Activated T-helper 9 cell treated with anti-CD3 and anti-CD28 coated beads, Interleukin-2, amount 50 U/mL, for 16 hours (primary cell): ENCODE data around the gene CTSA.

Experiments
- DNase-seq: peaks from one replicate; pipeline ENCODE4 v3.0.0-alpha.2; 2020; ENCODE audit warnings: low read depth

The CTSA gene

GRCh38 chr20:45890985-45891983, at the start of gene CTSA, which contains the start of gene NEURL2:
TSS of gene CTSA (plus strand) at chr20:45891335. CDS start at chr20:45891569, 234 bp downstream.
TSS of gene NEURL2 (minus strand) at chr20:45891208. CDS start at chr20:45890991, 217 bp downstream.
- peak; percentile 82 for DNase-seq

- DNase-seq, result no peak
Observed at GRCh38 chr20:45841407-45842129, 49.6 kb upstream of the CTSA start.

DNA sequence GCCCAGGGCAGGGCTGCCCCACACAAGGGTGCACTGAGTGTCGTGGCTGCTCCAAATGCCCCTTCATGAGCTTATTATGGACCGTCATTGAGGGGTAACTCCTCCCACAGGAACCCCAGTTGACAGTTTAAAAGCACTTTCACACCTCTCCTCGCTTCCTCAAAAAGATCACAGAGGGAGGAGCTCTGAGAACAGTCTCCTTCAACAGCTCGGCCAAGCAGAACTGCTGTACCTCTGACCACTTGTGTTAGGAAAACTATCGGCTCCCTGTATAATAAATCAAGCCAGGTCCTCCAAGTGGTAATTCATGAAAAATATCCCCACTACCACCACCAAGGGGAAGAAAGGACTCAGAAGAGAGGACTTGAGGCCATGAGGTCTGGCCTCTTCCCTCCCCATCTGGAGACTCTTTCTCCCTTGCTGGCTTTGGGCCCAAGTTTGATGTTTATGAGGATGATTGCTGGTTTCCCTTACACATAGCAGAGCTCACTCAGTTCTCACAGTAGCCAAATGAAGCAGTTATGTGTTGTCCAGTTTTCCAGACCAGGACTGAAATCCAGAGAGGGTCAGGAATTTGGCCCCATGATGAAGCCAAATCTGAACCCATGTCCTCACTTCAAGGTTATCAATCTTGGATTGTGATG, 48.8 kb upstream of the CTSA start:
- DNase-seq, result no peak

GRCh38 chr20:45843506-45843905, 47.6 kb upstream of the CTSA start:
- no peak for DNase-seq

DNA sequence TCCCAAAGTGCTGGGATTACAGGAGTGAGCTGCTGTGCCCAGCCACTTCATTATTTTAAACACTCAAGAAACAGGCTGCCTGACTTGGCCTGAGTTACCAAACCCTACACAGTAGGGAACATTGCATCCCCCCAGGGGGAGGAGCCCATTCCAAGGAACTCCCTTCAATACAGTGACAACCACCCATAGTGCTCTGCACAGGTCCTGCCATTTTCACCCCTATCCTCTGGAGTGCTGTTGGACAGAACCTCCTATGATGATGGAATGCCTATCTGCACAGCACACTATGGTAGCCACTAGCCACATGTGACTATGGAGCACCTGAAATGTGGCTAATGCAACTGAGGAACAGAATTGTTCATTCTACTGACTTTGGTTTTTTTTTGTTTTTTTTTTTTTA, 45.7 kb upstream of the CTSA start:
- DNase-seq, result no peak

- no peak for DNase-seq
Observed at GRCh38 chr20:45848421-45848820, 42.7 kb upstream of the CTSA start.

- no peak for DNase-seq
Observed at GRCh38 chr20:45848969-45849582, 42.1 kb upstream of the CTSA start.

- no peak for DNase-seq
Observed at GRCh38 chr20:45850238-45850637, 40.9 kb upstream of the CTSA start.

DNA sequence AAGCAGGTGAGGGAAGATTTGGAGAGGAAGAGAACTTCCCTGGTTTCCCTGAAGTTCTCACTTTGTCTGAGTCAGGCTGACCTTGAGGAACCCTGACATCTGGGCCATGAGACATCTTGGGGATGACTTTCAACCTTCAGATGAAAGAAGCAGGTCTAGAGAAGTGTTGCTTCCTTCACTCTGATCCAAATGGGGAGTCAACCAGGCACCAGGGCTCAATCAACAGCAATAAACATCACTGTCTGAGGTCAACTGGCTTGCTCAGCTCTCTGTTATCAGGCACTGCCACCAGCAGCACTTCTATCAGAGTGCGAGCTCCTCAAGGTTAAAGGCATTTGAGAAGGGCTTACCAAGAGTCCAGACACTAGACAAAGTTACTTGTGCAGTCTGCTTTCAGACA, 40.2 kb upstream of the CTSA start:
- no peak for DNase-seq

DNA sequence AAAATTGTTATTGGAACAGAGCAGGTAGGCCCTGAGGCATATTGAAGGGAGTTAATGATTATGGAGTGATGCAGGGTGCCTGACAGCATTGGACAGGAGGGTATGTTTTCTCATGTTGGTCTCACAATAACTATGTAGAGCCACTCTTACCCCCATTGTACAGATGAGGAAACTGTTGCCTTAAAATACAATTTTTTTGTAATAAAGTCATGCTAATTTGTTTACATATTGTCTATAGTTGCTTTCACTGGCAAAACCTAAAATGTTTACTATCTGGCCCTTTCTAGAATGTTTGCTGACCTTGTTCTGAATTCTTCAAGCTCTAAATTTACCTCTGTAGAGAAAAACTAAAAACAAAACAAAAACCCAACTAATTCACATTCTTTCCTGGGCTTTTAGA, 39.6 kb upstream of the CTSA start:
- no peak for DNase-seq

DNA sequence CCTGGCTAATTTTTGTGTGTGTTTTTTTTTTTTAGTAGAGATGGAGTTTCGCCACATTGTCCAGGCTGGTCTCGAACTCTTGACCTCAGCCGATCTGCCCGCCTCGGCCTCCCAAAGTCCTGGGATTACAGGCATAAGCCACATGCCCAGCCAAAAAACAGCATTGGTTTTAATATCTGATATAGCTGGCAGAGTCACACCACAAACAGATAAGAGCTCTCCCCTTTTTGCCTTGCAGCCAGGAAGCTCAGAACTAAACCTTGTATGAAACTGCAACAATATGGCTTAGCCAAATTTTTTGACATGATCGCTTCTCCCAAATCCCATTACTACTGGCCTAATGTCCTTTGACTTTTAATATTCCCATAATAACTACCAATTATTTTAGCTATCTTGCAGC, 38.8 kb upstream of the CTSA start:
- no peak for DNase-seq

GRCh38 chr20:45853484-45853883, 37.7 kb upstream of the CTSA start:
- no peak for DNase-seq

DNA sequence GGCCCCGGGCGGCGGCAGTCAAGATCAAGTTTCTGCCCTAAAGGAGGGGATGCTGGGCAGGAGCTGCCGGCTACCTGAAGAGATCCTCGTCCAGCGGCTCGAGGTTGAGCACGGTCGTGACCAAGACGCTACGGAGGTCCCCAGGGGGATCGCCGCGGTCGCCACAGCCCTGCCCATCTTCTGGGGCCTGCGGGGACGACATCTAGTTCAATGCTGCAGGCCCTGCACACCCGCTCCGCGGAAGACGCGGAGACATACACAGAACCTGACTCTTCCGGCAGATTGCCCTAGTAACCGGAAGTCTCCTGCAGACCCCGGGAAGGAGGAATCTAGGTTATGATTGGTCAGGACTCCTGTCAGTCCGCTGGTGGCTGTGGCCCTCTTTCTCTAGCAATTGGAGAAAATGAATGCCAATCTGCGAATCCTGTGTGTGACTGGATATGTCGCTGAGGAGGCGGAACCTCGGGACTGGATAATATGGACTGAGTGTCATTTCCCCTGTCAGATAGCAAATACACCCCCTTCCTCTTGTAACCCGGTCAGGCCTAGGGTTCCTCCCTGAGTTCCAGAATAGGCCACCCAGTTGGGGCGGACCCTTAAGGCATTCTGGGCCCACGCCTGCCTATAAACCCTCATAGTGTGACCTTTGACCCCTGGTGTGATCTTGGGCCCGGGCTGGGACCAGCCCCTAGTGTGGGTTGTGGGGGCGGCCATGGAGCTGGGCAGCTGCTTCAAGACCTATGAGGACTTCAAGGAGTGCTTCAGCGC, 33.8 kb upstream of the CTSA start, which contains the start of the genes ACOT8 and ZSWIM3:
TSS of gene ACOT8 (minus strand) at position 279 of the 768 bp plus-strand sequence. CDS start at position 202, 77 bp downstream.
TSS of gene ZSWIM3 (plus strand) at position 501 of the 768 bp plus-strand sequence. CDS start at position 713, 212 bp downstream.
- DNase-seq, result peak; percentile 80

- DNase-seq, result no peak
Observed at GRCh38 chr20:45857882-45858216, 33.3 kb upstream of the CTSA start.

- DNase-seq, result no peak
Observed at GRCh38 chr20:45859916-45860315, 31.2 kb upstream of the CTSA start.

GRCh38 chr20:45860560-45861220, 30.4 kb upstream of the CTSA start:
- no peak for DNase-seq

GRCh38 chr20:45861221-45862075, 29.7 kb upstream of the CTSA start:
- no peak for DNase-seq

DNA sequence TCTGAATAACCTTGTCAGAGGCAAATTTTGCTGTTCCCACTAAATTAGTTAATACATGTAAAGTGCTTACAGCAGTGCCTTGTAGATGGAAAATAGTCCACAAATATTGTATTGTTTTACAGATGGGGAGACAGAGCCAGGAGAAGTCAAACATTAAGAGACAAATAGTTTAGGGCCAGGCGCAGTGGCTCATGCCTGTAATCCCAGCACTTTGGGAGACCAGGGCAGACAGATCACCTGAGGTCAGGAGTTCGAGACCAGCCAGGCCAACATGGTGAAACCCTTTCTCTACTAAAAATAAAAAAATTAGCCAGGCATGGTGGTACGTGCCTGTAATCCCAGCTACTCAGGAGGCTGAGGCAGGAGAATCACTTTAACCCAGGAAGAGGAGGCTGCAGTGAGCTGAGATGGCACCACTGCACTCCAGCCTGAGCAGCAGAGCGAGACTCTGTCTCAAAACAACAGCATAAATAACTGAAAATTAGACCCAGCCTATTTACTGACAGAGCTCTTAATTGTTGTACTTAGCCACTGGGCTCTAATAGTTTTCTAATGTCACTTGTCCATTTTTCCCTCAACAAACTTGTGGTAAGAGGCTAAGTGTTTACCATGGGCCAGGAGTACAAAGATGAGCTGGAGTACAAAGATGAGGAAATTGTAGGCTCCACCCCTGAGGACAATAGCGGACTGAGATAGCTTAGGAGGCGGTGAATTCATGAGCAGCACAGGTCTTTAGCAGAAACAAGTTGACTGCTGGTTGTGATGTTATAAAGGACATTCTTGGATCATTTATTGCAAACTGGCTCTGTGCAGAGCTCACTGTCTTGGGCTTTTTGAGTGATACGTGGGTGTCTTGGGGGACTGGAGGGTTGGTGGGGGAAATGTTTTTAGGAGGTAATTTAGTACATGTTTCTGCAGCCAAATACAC, 27.3 kb upstream of the CTSA start:
- no peak for DNase-seq
